Right lobe of liver (tissue), 6 donors: Measurements from ENCODE around the gene FOXP1. TPM values are rescaled to one million over a fixed set of nuclear protein-coding genes. Genes with fewer than 3 reads are reported as not detected.

ENCODE experiments used
- ATAC-seq, 4 donors: fragments of 200-7000 bp; cut with Tn5 transposase; one replicate each; pipeline ENCODE4 v1.9.1; 2020; ENCODE audit warnings: mild to moderate bottlenecking in 4 of 4, moderate library complexity in 4 of 4
- DNase-seq, 3 donors: peaks; one replicate each; pipeline ENCODE4 v3.0.0-alpha.2; 2020
- H3K27ac ChIP-seq, 3 donors: fragments of 200-600 bp; one replicate each; pipeline ENCODE4 v1.8.0; 2022
- H3K27me3 ChIP-seq, 2 donors: fragments of 200-600 bp; one replicate each; pipeline ENCODE4 v1.8.0; 2022
- H3K36me3 ChIP-seq, 4 donors: fragments of 200-600 bp; sonication (generic) in 1 of 4; one replicate each; pipeline versions ENCODE4 v1.5.1 to v1.8.0; 2017 to 2022; ENCODE audit warnings: control low read depth in 1 of 4
- H3K4me1 ChIP-seq, 4 donors: fragments of 200-600 bp; sonication (generic) in 1 of 4; one replicate each; pipeline versions ENCODE4 v1.5.1 to v1.8.0; 2017 to 2022; ENCODE audit warnings: control low read depth in 1 of 4
- H3K4me3 ChIP-seq, 3 donors: fragments of 200-600 bp; one replicate each; pipeline ENCODE4 v1.8.0; 2022
- H3K9me3 ChIP-seq, 4 donors: fragments of 200-600 bp; sonication (generic) in 1 of 4; one replicate each; pipeline versions ENCODE4 v1.5.1 to v1.8.0; 2017 to 2022; ENCODE audit warnings: control low read depth in 1 of 4
- POLR2A ChIP-seq: fragments of 450-650 bp; IDR thresholded peaks from one replicate; pipeline ENCODE4 v1.6.1; 2017; ENCODE audit warnings: antibody characterized with exemption, mild to moderate bottlenecking
- whole genome bisulfite sequencing: methylation state at CpG from one replicate; pipeline ENCODE4 v1.1.6; 2018; ENCODE audit warnings: low coverage, low lambda C conversion rate; ENCODE audit not compliant: insufficient coverage; ENCODE audit errors: missing lambda C conversion rate; 5-methylcytosine and 5-hydroxymethylcytosine counted together
- intact Hi-C, 2 donors: fragments of 100-400 bp; cut with DNase I; formaldehyde crosslinking; loops; one replicate each; pipeline versions ENCODE4 v1.11.2 to v1.14.1; 2022
- total RNA-seq, 6 experiments: library from RNA; depleted of rRNA in 2 of 6; stranded (reverse); fragments of >200 nt in 2 of 6; fragmentation: NEBNext Ultra II Directional in 3 of 6; extraction: Animal tissue kit (Norgen Biotek cat#: 25700) in 3 of 6; gene quantifications; one replicate each; pipeline versions ENCODE4 v1.1.0 to v1.2.4, GENCODE V29; 2016 to 2023
- TF ChIP-seq, protein P1 (sequence below), 4 donors: fragments of 200-600 bp in 3 of 4; fragments of 450-650 bp in 1 of 4; IDR thresholded peaks; one replicate each; pipeline versions ENCODE4 v1.5.1 to v1.8.0; 2016 to 2022; ENCODE audit warnings: antibody characterized with exemption in 4 of 4, mild to moderate bottlenecking in 2 of 4
- donor health status: DM: no; HTN: yes; CAD: no.
- donor health status: DM: no; HTN: no; CAD: no.
- donor health status: DM: no; HTN: no; CAD: no.
- donor health status: DM: no; HTN: yes; CAD: no.
- donor health status: DM: no; HTN: yes; CAD: no.

FOXP1 gene
- total RNA-seq, 6 experiments from 2014 or later = 26.7 to 47.7 (median 35.2) TPM

DNA sequence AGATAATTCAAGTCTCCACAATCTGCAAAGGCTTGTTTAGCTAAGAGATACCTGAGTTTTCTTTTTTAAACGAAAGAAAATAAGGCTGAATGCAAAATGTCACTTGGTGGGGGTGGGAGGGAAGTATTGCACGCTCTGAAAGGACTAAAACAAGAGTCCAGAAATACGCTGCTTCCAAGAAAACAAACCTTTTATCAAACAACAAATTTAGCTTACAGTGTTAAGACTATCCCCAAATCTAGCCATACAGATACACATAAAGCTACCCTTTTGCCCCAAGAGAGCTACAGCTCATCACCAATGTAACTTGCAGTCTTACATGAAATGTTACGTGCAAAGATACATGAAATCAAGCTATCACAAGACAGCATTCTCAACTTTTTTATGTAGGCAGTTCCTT, 522.5 kb downstream of the FOXP1 start:
- ATAC-seq = no peak
- WGBS = 70% methylated on average over 3 of the region's 4 CpGs

DNA sequence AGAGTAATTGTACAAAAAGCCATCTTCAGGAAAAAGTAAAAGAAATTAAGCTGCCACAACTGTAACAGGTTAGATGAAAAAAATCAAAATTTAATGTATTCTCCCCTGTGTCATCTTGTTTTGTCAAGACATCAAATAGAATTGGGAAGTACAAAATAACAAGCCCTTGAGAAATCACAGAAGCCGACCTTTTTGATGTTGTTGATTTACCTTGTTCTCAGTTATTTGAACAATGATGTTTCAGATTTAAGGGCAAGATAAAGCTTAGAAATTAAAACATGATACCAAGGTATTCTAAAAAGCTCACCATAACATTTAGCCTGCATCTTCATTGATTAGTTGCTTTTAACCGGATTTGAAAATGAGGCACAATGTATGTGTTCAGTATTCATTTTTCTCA, 523.0 kb downstream of the FOXP1 start:
- no peak for ATAC-seq
- H3K4me3 ChIP-seq = no peak overlapping the region
- peak overlapping the region in 1 of 3 donors; percentile 11 for H3K27ac ChIP-seq
- no peaks in the 10 kb centered on the region for H3K36me3 ChIP-seq
- no peak for DNase-seq
- peaks cover 0 to 53% (median 0%) of the 10 kb centered on the region in 4 donors for H3K4me1 ChIP-seq
- TF ChIP-seq, protein P1, sequence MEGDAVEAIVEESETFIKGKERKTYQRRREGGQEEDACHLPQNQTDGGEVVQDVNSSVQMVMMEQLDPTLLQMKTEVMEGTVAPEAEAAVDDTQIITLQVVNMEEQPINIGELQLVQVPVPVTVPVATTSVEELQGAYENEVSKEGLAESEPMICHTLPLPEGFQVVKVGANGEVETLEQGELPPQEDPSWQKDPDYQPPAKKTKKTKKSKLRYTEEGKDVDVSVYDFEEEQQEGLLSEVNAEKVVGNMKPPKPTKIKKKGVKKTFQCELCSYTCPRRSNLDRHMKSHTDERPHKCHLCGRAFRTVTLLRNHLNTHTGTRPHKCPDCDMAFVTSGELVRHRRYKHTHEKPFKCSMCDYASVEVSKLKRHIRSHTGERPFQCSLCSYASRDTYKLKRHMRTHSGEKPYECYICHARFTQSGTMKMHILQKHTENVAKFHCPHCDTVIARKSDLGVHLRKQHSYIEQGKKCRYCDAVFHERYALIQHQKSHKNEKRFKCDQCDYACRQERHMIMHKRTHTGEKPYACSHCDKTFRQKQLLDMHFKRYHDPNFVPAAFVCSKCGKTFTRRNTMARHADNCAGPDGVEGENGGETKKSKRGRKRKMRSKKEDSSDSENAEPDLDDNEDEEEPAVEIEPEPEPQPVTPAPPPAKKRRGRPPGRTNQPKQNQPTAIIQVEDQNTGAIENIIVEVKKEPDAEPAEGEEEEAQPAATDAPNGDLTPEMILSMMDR (IDR thresholded peaks at IDR 0.05) = no peak
- TF ChIP-seq POLR2A = no peak
- no peaks in the 10 kb centered on the region for H3K9me3 ChIP-seq
- H3K27me3 ChIP-seq = no peaks in the 10 kb centered on the region
- 42% methylated on average over 2 of the region's 2 CpGs for WGBS
- intact Hi-C loops = loop anchor here in 1 of 2 donors (10.0 kb wide), 1 partner anchor 56 kb away; no protein-coding TSS in a partner anchor

More for the DNA sequence above, 522.5 kb downstream of the FOXP1 start:
- Histone ChIP-seq H3K36me3 (no peaks in the 10 kb centered on the region), H3K9me3 (no peaks in the 10 kb centered on the region), H3K27me3 (no peaks in the 10 kb centered on the region), H3K4me1 (peaks cover 0 to 52% (median 0%) of the 10 kb centered on the region in 4 donors), H3K4me3 (no peak overlapping the region), H3K27ac (peak overlapping the region in 1 of 3 donors; percentile 11)
- DNase-seq = no peak
- intact Hi-C loops = loop anchor here in 1 of 2 donors (10.0 kb wide), 1 partner anchor 56 kb away; no protein-coding TSS in a partner anchor
- no peak for TF ChIP-seq POLR2A
- TF ChIP-seq, protein P1 (IDR thresholded peaks at IDR 0.05) = no peak

DNA sequence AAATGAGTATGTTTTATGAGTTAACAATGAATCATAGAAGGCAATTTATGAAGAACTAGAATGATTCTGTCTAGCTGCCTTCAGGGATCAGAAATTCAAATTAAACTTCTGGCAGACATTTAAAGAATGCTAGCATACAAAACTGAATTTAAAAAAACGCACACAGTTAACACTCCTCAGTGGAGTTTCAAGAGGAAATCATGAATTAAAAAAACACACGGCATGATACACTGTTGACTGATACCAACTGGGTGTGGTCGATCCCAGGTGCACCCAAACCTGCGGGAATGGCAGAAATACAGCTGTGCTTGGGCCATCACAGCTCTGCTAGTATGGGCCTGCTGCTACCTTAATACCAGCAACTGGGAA, 526.0 kb downstream of the FOXP1 start:
- peak in 1 of 4 donors; percentile 13 for ATAC-seq
- intact Hi-C loops = no loop called here
- Histone ChIP-seq H3K4me1 (peaks cover 0 to 43% (median 0%) of the 10 kb centered on the region in 4 donors), H3K36me3 (peaks cover 0 to 1% (median 0%) of the 10 kb centered on the region in 4 donors), H3K27ac (no peak overlapping the region), H3K27me3 (no peaks in the 10 kb centered on the region), H3K4me3 (no peak overlapping the region), H3K9me3 (no peaks in the 10 kb centered on the region)
- no peak for DNase-seq
- TF ChIP-seq, protein P1 (IDR thresholded peaks at IDR 0.05) = no peak
- TF ChIP-seq POLR2A = no peak
- 36% methylated on average over 3 of the region's 4 CpGs for WGBS

DNA sequence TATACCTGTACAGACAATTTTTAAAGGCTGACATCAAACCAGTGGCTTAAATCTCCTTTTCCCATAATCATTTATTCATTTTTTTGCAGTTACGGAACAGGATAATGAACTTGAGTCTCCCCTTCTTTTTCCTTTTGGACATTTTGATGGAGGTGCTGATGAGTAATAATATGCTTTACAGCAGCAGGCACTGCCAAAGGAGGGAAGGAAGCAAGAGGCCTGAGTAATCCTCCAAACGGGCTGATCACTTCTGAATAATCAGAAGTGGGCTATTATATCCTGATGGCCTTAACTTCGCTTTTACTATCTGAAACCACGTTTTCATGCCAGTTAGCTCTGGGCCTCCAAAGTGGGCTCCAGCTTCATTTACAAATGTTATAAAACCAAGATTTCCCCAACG, 527.2 kb downstream of the FOXP1 start:
- 59% methylated on average over 4 of the region's 5 CpGs for WGBS
- intact Hi-C loops = no loop called here
- Histone ChIP-seq H3K36me3 (peaks cover 0 to 13% (median 4%) of the 10 kb centered on the region in 4 donors), H3K27ac (peak overlapping the region in 2 of 3 donors; percentile 3 to 4), H3K4me3 (no peak overlapping the region), H3K9me3 (no peaks in the 10 kb centered on the region), H3K27me3 (no peaks in the 10 kb centered on the region), H3K4me1 (peaks cover 0 to 31% (median 0%) of the 10 kb centered on the region in 4 donors)
- TF ChIP-seq, protein P1 (IDR thresholded peaks at IDR 0.05) = no peak
- no peak for TF ChIP-seq POLR2A
- peak in 2 of 4 donors; percentile 18 to 21 for ATAC-seq
- no peak for DNase-seq
